SU-DHL-6 (cell line): ENCODE results near the gene RTP4.

Experiments used
- CTCF ChIP-seq: fragments of 200-600 bp; sonication (generic); IDR thresholded peaks from one replicate; pipeline ENCODE4 v1.5.1; 2017; ENCODE audit warnings: antibody characterized with exemption, mild to moderate bottlenecking, low read length, moderate library complexity; ENCODE audit not compliant: insufficient read depth, poor library complexity, severe bottlenecking
- EZH2phosphoT487 ChIP-seq: fragments of 200-600 bp; sonication (generic), shearing (Covaris generic); conservative IDR thresholded peaks from 2 replicates; pipeline ENCODE4 v1.6.1; 2018; ENCODE audit warnings: mild to moderate bottlenecking, antibody characterized with exemption, low read length, moderate library complexity, mixed read lengths

DNA sequence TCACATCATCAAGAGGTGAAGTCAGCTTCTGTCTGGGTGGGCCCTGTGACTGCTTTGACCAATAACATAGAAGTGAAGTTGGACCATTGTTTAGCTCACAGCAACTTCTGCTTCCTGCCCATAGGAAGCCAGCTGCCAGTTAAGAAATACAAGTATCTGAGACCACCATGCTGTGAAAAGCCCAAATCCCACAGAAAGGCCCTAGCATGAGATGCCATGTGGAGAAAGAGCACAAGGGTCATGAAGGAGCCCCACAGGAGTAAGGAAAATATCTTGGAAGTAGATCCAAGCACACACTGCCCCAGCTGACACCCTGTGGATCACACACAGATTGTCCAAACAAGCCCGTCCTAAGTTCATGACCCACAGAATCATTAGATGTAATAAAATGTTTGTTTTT, 28.5 kb downstream of the RTP4 start:
- TF ChIP-seq CTCF, result no peak
- no peak for TF ChIP-seq EZH2phosphoT487
